Muscle layer of colon (tissue), 2 donors: ENCODE data around the gene SCFD2.

Experiments used
- H3K27ac ChIP-seq: one replicate; pipeline ENCODE4 v1.7.0; 2013; ENCODE audit warnings: low read depth, mild to moderate bottlenecking, low read length, moderate library complexity
- H3K27me3 ChIP-seq, 2 donors: one replicate each; pipeline ENCODE4 v1.7.0; 2013; ENCODE audit warnings: low read length in 2 of 2, mild to moderate bottlenecking in 2 of 2; ENCODE audit not compliant: insufficient read depth in 2 of 2, control insufficient read depth in 1 of 2
- H3K36me3 ChIP-seq: one replicate; pipeline ENCODE4 v1.7.0; 2013; ENCODE audit warnings: mild to moderate bottlenecking, low read length; ENCODE audit not compliant: insufficient read depth
- H3K4me1 ChIP-seq: one replicate; pipeline ENCODE4 v1.7.0; 2013; ENCODE audit warnings: mild to moderate bottlenecking, low read length; ENCODE audit not compliant: insufficient read depth
- H3K4me3 ChIP-seq, 2 donors: one replicate each; pipeline ENCODE4 v1.7.0; 2013; ENCODE audit warnings: low read length in 2 of 2, low read depth in 1 of 2, mild to moderate bottlenecking in 1 of 2, moderate library complexity in 1 of 2
- H3K9ac ChIP-seq: one replicate; pipeline ENCODE4 v1.7.0; 2013; ENCODE audit warnings: low read length
- H3K9me3 ChIP-seq: one replicate; pipeline ENCODE4 v1.7.0; 2013; ENCODE audit warnings: mild to moderate bottlenecking, low read length
- donor health status: abdominal sarcoma.
- donor health status: Adenocarcinoma of cecum.

The SCFD2 gene

DNA sequence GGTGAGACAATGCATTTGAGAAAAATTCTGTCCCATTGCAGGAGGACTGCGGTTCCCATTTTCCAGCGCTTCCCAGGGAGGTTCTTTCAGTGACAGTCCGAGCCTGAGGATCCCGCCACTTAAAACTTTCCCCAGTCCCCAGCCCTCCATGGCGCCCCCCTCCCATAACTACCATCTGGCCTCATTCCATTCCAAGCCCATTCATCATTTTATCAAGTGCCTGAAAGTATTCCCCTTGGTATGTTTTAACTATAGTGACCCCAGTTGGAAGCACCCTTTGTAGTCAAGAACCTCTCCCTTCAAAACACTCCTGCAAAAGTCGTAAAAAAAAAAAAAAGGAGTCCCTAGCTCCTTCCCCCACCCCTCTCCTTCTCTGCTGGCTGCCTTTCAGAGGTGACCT lies 502.5 kb downstream of the SCFD2 start:
- no peaks in the 10 kb centered on the region for H3K9me3 ChIP-seq
- no peak overlapping the region for H3K27ac ChIP-seq

DNA sequence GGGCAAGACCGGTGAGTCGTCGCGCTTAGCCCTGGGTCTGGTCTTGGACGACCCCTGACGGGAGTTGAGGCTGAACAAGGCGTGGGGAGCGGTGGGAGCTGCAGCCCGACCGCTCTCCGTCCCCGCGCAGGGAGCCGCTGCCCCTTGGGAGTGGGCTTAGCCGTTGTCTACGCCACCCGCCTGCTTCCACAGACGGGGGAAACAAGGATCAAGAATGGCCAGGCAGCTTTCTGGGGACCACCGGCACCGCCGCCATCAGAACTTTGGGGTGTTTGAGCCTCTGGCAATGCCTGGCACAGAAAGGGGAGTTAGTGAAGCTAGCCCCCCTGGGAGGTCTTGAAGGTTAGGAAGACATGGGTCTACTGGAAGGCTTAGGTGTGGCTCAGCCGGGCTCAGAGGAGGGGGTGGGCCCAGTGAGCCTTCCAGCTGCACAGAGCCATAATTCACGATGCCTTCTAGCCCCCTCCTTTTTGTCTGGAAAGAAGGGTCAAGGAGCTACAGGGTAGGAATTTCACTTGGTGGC lies 503.2 kb downstream of the SCFD2 start:
- peaks cover 5 to 7% of the 10 kb centered on the region in 2 donors for H3K27me3 ChIP-seq
- H3K9ac ChIP-seq: no peak overlapping the region
- H3K36me3 ChIP-seq: no peaks in the 10 kb centered on the region
- H3K4me1 ChIP-seq: peaks cover 4% of the 10 kb centered on the region
- no peak overlapping the region for H3K27ac ChIP-seq
- peak overlapping the region; percentile 51 to 64 for H3K4me3 ChIP-seq
- H3K9me3 ChIP-seq: no peaks in the 10 kb centered on the region

More for the DNA sequence above, 502.5 kb downstream of the SCFD2 start:
- H3K36me3 ChIP-seq: no peaks in the 10 kb centered on the region
- peaks cover 4% of the 10 kb centered on the region for H3K4me1 ChIP-seq
- no peak overlapping the region for H3K9ac ChIP-seq
- H3K4me3 ChIP-seq: no peak overlapping the region
- H3K27me3 ChIP-seq: peaks cover 5 to 7% of the 10 kb centered on the region in 2 donors

DNA sequence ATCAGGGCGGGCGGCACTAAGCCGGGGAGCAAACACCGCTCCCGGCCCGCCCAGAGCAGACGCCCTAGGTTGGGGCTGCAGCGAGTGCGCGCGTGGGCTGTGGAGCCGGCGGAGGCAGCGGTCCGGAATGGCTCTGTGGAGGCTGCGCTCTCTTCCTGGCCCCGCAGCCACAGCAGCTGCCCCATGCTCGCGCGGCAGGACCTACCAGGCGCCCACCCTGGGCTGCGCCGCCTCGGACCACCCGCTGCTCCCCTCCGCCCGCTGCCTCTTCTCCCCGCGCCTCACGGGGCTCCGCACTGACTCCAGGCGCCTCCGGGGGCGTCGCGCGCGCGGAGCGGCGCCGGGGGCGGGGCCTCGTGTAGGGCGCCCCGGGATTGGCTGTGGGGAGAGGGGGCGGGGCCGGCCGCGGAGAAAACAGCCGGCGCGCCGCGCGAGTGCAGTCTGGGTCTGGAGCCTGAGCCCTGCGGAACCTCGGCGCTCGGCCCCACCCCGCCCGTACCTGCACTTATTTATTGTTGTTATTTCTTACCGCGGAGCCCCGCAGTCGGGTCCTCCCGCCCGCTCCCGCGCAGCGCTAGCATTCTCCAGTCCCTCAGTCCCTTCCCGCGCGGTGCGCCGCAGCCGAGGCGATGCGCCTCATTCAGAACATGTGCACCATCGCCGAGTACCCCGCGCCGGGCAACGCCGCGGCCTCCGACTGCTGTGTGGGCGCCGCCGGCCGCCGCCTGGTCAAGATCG lies 503.8 kb downstream of the SCFD2 start, which contains the start of gene RASL11B:
Gene RASL11B (plus strand): TSS at position 439 of the 738 bp plus-strand sequence. CDS start 191 bp downstream, at position 630.
- Histone ChIP-seq H3K27me3 (peaks cover 5 to 7% of the 10 kb centered on the region in 2 donors), H3K9ac (no peak within 1 kb of the TSS), H3K9me3 (no peaks in the 10 kb centered on the region), H3K36me3 (no peaks in the 10 kb centered on the region), H3K27ac (no peak within 1 kb of the TSS), H3K4me3 (peak within 1 kb of the TSS; percentile 51 to 64), H3K4me1 (peaks cover 4% of the 10 kb centered on the region)

DNA sequence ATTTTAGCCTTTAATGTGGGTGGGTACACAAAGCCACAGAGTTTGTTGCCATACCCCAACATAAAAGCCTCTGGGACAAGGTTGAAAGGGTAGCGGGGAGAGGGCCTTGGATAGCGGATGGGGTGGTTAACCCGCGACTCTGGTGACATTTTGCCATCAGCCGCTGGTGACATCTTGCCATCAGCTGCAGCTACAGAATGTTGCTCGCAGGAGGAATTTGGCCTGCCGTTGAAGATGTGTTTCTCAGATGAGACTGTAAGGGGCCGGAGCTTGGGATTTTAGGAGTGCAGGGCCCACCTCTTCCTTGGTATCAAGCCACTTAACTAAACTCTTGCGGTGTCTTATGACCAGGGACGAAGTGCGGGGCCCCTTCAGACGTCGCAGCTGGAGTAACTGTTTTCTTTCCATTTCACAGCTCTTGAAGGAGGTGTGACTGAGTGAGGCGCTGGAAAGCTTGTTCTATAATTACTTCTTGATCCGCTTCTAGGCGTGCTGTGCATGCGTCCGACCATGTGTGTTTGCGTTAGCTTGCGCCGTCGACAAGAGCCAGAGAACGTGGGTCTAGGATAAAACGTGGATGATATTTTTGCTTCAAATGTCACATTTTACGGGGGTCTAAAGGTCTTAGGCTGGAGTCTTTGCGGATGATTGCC lies 504.6 kb downstream of the SCFD2 start:
- Histone ChIP-seq H3K9me3 (no peaks in the 10 kb centered on the region), H3K4me1 (peaks cover 4% of the 10 kb centered on the region), H3K4me3 (peak overlapping the region; percentile 51 to 64), H3K9ac (no peak overlapping the region), H3K27me3 (peaks cover 5 to 7% of the 10 kb centered on the region in 2 donors), H3K27ac (no peak overlapping the region), H3K36me3 (no peaks in the 10 kb centered on the region)

DNA sequence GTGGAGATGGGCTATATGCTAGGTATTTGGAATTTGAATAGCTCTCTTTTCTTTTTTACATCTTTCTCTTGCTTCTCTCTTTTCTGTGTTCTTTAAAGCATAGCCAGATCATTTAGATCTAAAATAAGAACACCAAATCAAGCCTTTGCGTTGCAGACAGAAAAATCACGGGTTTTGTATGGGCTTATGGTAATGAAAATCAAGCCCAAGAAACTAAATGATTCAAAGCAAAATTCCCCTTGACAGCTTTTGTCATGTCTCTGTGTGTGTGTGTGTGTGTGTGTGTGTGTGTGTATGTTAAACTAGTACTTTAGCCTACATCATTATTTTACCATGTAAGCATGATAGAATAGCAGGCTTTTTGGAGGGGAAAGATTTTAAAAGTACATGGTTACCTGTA lies 505.5 kb downstream of the SCFD2 start:
- Histone ChIP-seq H3K36me3 (no peaks in the 10 kb centered on the region), H3K9me3 (no peaks in the 10 kb centered on the region), H3K4me3 (no peak overlapping the region), H3K9ac (no peak overlapping the region), H3K4me1 (peaks cover 4% of the 10 kb centered on the region), H3K27me3 (peaks cover 5 to 7% of the 10 kb centered on the region in 2 donors), H3K27ac (no peak overlapping the region)

DNA sequence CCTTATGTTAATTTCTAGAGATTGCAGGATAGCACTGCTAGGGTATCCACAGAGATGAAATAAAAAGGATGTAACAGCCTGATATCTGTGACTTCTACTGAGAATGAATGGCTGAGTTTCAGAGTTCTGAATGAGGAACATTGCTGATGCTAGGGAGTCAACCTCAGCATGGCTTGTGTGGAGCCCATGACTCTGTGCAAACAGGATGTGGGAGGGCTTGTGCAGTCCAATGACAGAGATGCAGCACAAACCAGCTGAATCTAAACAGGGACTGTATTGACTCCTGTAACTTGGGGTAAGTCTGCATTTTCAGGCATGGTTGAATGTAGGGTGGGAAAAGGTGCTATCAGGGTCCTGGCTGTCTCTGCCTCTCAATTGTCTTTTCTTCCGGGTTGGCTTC lies 509.1 kb downstream of the SCFD2 start:
- Histone ChIP-seq H3K4me3 (no peak overlapping the region), H3K27me3 (no peaks in the 10 kb centered on the region), H3K9ac (no peak overlapping the region), H3K4me1 (peaks cover 9% of the 10 kb centered on the region), H3K36me3 (no peaks in the 10 kb centered on the region), H3K27ac (no peak overlapping the region), H3K9me3 (no peaks in the 10 kb centered on the region)

DNA sequence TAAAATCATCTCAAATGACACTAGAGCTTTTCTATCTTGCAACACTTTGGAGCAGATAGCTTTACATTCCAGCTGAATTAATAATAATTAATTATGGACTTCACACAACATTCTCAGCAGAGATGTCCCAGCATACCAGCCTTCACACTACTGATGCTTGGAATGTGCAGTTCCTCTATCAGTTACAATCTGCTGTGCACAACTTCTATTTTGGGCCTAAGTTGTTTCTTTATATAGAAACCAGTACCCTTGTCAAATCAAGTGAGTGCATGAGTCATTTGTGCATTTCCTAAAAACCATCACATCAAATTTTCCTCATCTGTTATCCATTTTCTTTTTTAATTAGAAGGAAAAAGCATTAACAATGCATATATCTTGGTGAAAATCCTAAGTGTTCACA lies 512.5 kb downstream of the SCFD2 start:
- Histone ChIP-seq H3K4me1 (peaks cover 5% of the 10 kb centered on the region), H3K9me3 (no peaks in the 10 kb centered on the region), H3K4me3 (no peak overlapping the region), H3K36me3 (no peaks in the 10 kb centered on the region), H3K9ac (no peak overlapping the region), H3K27ac (no peak overlapping the region), H3K27me3 (no peaks in the 10 kb centered on the region)

DNA sequence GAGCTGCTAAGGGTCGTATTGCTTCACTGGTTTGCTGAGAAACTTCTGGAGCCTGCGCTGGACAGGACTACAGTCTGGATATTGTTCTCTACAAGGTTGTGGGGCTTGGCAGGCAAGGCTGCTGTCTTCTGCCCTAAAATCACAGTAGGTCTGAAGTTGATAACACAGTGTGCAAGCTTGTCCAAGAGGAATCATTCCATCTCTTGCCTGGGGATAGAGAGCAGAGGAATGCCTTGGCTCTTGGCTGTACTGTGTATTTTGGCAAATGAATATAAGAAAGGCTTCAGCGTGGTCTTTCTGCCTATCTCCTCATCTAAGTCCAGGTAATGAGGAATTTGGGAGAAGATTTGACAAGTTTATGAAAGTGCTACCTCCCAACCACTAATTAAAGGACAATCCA lies 513.1 kb downstream of the SCFD2 start:
- Histone ChIP-seq H3K4me3 (no peak overlapping the region), H3K27ac (no peak overlapping the region), H3K4me1 (peaks cover 5% of the 10 kb centered on the region), H3K9me3 (no peaks in the 10 kb centered on the region), H3K36me3 (no peaks in the 10 kb centered on the region), H3K27me3 (no peaks in the 10 kb centered on the region), H3K9ac (no peak overlapping the region)

DNA sequence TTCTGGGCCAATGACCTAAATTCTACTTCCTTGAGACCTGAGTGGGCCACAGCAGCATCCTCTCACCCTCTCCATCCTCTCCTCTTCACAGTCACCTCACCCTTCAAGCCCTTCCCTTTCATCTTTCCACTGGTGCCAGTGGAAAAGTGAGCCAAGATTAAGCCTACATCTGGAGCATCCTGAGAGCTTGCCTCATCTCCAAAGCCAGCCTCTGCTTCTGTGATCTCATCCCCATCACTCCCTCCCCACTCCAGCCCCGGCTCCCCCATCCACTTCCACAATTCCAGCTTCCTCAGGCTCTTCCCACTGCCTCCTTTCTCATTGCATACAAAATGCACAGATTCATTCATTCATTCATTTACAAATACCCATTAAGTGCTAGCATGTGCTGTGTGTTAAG lies 513.8 kb downstream of the SCFD2 start:
- Histone ChIP-seq H3K27ac (no peak overlapping the region), H3K4me3 (no peak overlapping the region), H3K36me3 (no peaks in the 10 kb centered on the region), H3K4me1 (peaks cover 5% of the 10 kb centered on the region), H3K9me3 (no peaks in the 10 kb centered on the region), H3K9ac (no peak overlapping the region), H3K27me3 (no peaks in the 10 kb centered on the region)

DNA sequence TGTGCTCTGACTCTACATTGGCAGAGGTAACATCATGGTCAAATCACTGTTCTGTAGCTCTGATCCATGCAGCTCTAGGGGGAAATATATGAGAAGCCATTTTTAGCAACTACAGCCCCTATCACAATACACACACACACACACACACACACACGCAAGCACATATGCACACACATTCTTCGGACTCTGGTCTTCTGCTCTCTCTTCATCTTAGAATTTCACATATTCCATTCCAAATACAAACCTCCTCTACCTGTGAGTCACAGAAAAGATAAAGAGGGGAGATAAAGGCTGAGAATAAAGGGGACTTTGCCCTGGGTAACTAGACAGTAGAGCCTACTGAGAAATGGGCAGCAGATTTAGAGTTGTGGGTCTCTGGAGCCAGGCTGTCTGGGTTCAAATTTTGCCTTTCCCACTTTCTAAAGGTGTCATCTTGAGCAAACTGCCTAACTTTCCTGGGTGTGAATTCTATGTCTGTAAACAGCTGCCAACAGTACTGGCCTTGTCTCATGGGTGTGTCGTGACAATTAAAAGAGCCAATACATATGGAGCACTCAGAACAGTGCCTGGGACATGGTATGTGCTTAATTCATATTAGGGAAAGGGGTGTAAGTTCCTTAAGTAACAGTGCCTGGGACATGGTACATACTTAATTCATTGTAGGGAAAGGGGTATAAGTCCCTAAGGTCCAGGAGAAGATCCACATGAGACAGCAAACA lies 515.3 kb downstream of the SCFD2 start:
- Histone ChIP-seq H3K4me3 (no peak overlapping the region), H3K9ac (no peak overlapping the region), H3K4me1 (peaks cover 5% of the 10 kb centered on the region), H3K27me3 (no peaks in the 10 kb centered on the region), H3K27ac (no peak overlapping the region), H3K36me3 (no peaks in the 10 kb centered on the region), H3K9me3 (no peaks in the 10 kb centered on the region)

DNA sequence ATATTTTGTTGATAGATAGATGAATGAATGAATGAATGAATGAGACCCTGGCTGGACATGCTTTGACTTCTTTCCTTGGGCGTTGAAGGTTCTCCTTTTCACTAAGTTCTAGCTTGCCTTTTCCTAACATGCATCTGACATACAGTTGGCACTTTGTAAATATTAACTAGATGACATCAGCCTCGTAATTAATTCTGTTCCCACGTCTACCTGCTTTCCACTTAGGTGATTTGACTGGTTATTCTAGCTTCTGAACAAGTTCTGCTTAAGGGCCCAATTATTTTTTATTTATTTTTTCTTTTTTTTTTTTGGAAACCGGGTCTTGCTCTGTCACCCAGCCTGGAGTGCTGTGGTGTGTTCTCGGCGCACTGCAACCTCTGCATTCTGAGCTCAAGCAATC lies 517.6 kb downstream of the SCFD2 start:
- H3K4me3 ChIP-seq: no peak overlapping the region
- no peaks in the 10 kb centered on the region for H3K36me3 ChIP-seq
- H3K27ac ChIP-seq: no peak overlapping the region
- no peak overlapping the region for H3K9ac ChIP-seq
- no peaks in the 10 kb centered on the region for H3K9me3 ChIP-seq
- H3K4me1 ChIP-seq: peaks cover 3% of the 10 kb centered on the region
- no peaks in the 10 kb centered on the region for H3K27me3 ChIP-seq
